ENCODE measurements around the gene BCL2L13.
"Not testable (repeated sequence)": the region's sequence is repeated elsewhere in the genome, so short reads cannot be mapped to it uniquely, and the experiment has no call there.

BCL2L13 gene

DNA sequence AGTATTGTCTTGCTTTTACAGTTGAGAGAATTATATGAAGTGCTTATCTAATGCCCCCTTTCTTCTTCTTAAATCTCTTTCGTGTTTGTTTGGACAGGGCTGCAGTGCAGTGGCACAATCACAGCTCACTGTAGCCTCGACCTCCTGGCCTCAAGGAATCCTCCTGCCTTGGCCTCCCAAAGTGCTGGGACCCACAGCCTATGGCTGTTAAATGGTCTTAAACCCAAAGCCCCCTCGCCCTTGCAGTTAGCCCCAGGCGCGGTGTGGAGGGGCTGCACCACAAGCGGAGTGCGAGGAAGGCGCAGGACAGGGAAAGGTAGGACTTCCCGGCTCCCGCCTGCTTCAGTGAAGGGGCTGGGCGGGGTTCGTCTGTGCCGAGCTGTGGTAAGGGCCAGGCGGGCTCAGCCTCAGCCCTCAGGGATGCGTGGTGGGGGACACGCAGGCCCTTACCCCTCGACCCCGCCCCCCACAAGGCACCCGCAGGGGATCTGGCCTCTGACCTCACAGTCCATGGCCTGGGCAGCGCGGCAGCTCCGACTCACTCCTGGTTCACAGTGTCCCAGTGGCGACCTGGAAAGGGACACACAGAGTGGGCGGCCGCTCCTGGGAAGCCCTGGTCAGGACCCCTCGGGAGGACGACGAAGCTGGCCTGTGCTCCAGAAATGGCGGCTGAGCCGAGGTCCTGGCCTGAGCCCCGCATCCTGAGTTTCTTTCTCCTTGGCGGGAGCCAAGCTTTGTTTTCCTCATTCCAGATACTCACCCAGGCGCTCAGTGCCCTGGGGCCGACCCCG, 111.2 kb downstream of the BCL2L13 start:
- TF ChIP-seq, protein P1, sequence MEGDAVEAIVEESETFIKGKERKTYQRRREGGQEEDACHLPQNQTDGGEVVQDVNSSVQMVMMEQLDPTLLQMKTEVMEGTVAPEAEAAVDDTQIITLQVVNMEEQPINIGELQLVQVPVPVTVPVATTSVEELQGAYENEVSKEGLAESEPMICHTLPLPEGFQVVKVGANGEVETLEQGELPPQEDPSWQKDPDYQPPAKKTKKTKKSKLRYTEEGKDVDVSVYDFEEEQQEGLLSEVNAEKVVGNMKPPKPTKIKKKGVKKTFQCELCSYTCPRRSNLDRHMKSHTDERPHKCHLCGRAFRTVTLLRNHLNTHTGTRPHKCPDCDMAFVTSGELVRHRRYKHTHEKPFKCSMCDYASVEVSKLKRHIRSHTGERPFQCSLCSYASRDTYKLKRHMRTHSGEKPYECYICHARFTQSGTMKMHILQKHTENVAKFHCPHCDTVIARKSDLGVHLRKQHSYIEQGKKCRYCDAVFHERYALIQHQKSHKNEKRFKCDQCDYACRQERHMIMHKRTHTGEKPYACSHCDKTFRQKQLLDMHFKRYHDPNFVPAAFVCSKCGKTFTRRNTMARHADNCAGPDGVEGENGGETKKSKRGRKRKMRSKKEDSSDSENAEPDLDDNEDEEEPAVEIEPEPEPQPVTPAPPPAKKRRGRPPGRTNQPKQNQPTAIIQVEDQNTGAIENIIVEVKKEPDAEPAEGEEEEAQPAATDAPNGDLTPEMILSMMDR (IDR thresholded peaks at IDR 0.05; ENCODE audit: extremely low read depth, insufficient read depth, missing control alignments) = no peak
- in situ Hi-C loops (cut with MboI; ENCODE audit: low pct_unique_long_range_greater_than_20kb, low sequenced_read_pairs, unreplicated experiment) = no loop called here

DNA sequence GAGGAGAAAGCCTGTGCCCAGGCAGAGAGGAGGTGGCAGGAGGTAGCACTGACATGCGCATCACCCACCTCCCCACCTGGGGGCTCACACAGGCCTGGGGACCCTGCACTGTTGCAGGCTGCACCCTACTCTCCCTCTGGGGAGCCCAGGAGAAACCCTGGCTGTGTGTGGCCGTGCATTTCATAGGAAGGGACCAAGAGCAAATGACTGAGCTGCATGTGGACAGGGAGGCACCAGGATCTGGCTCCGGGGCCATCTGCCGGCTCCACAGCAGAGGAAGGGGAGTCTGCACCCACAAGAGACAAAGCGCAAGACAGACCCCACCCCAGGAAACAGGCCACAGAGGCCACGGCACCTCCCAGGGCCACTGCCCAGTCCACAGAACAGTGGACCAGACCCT, 113.0 kb downstream of the BCL2L13 start:
- no peak for DNase-seq (ENCODE audit: low spot score)
- in situ Hi-C loops (cut with MboI; ENCODE audit: low pct_unique_long_range_greater_than_20kb, low sequenced_read_pairs, unreplicated experiment) = no loop called here
- TF ChIP-seq, protein P1 (IDR thresholded peaks at IDR 0.05; ENCODE audit: extremely low read depth, insufficient read depth, missing control alignments) = no peak

More for the DNA sequence above, 111.2 kb downstream of the BCL2L13 start:
- DNase-seq (ENCODE audit: low spot score) = no peak

DNA sequence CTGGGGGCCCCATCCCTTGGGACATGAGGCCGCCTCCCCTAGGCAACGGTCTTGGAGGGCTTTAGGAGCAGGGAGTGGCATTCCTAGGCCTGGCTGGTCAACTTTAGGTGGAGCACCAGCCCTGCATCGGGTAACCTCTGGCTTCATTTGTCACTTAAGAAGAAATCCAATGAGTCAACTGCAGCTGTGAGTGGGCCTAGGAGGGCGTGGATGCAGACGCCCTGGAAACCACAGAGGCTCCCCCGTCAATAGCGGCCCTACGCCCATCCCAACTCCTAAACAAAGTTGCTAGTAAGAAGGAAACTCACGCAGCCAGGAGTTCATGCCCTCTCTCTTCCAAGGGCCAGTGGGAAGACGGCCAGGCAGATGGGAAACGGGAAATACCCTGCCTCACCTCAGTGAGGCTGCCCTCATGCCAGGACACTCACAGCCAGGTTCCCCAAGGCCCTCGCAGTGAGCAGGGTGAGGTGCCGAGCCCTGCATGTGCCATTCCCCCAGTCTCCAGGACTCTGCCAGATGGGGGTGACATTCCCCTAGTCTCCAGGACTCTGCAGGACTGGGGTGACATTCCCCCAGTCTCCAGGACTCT, 114.9 kb downstream of the BCL2L13 start:
- DNase-seq (ENCODE audit: low spot score) = no peak
- TF ChIP-seq, protein P1 (IDR thresholded peaks at IDR 0.05; ENCODE audit: extremely low read depth, insufficient read depth, missing control alignments) = no peak
- in situ Hi-C loops (cut with MboI; ENCODE audit: low pct_unique_long_range_greater_than_20kb, low sequenced_read_pairs, unreplicated experiment) = no loop called here

DNA sequence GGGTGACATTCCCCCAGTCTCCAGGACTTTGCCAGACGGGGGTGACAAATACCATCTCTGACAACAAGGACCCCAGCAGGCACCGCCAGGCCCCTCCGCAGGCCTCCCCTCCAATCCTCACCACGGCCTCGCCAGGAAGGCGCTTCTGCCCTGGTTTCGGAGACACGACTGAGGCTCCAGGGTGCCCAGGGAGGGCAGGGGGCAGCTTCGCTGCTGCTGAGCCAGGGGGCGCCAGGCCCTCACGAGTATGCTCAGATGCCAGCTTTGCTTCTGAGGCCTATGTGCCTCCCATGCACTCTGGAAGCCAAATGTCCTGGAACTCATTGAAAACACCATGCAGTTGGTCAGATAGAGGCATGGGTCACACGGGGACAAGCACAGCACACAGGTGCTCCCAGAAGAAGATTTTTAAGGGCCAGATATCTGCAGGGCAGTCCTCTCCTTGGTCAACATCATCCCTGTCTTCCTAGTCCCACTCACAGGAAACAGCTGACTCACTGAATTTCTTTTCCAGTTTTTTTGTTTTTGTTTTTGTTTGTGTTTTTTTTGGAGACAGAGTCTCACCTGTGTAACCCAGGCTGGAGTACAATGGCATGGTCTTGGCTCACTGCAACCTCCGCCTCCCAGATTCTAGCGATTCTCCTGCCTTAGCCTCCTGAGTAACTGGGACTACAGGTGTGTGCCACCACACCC, 115.8 kb downstream of the BCL2L13 start:
- in situ Hi-C loops (cut with MboI; ENCODE audit: low pct_unique_long_range_greater_than_20kb, low sequenced_read_pairs, unreplicated experiment) = no loop called here

DNA sequence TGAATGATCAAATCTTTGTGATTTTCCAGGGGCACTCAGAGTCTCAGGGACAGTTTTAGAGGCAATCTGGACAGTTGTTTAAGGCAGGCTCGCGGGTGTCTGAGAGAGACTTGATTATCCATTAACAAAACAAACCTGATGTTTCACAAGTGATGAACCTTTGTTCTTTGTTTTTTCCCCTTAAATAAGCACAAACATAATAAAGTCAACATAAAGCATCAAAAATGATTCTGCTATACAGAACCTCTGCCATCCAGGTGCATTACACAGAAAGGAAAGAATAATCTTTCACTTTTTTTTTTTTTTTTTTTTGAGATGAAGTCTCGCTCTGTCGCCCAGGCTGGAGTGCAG, 122.6 kb downstream of the BCL2L13 start:
- TF ChIP-seq, protein P1 (IDR thresholded peaks at IDR 0.05; ENCODE audit: extremely low read depth, insufficient read depth, missing control alignments) = no peak
- in situ Hi-C loops (cut with MboI; ENCODE audit: low pct_unique_long_range_greater_than_20kb, low sequenced_read_pairs, unreplicated experiment) = no loop called here
- DNase-seq (ENCODE audit: low spot score) = no peak

More for the DNA sequence above, 115.8 kb downstream of the BCL2L13 start:
- TF ChIP-seq, protein P1 (IDR thresholded peaks at IDR 0.05; ENCODE audit: extremely low read depth, insufficient read depth, missing control alignments) = peak; percentile 48
- no peak for DNase-seq (ENCODE audit: low spot score)

DNA sequence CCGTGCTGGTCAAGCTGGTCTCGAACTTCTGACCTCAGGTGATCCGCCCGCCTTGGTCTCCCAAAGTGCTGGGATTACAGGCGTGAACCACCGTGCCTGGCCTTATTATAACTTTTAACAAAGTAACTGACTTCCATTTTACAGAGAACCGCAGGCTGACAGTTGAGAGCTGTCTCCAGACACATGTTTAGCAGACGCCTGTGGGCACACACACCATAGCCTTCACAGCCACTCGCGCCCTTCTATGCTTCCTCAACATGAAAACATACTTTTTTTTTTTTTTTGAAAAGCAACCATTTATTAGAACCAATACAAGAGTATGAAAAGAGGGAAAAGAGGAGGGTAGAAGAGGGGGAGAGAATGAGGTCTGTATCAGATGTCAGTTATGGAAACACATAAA, 124.9 kb downstream of the BCL2L13 start:
- in situ Hi-C loops (cut with MboI; ENCODE audit: low pct_unique_long_range_greater_than_20kb, low sequenced_read_pairs, unreplicated experiment); DNase-seq (ENCODE audit: low spot score): not testable (repeated sequence)

DNA sequence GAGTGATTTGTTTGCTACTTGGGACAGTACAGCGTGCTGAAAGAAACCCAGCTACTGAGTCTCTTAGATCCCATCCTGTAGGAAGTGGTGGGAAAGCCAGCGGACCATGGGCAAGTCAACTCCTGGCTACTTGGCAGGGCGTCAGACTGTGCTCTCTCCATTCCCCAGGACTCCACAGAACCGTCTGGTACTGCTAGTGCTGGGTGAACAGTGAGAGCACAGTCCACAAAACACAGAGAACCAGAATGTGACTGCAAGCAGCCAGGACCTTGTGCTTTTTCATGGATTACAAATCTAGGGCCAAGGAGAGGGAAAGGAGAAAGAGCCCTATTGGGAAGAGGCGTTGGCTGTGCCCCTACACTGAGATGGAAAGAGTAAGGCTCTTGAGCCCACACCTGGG, 125.5 kb downstream of the BCL2L13 start:
- TF ChIP-seq, protein P1 (IDR thresholded peaks at IDR 0.05; ENCODE audit: extremely low read depth, insufficient read depth, missing control alignments) = no peak
- in situ Hi-C loops (cut with MboI; ENCODE audit: low pct_unique_long_range_greater_than_20kb, low sequenced_read_pairs, unreplicated experiment) = no loop called here
- DNase-seq (ENCODE audit: low spot score) = no peak

DNA sequence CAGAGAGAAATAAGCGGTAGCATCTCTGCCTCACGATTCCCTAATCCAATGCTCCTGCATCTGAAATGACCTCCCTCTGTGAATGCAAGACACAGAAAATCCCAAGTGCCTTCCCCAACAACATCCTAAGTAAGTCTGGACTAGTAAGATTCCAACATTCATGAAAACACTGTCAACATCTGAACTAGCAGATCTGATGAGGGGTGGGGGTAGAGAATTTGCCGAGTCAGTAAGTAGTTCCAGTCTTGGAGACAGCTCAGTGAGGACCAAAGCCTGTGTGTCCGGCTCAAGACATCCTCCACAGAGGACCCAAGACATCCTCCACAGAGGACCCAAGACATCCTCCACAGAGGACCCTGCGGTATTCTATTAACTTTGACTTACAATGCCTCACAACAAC, 126.3 kb downstream of the BCL2L13 start:
- in situ Hi-C loops (cut with MboI; ENCODE audit: low pct_unique_long_range_greater_than_20kb, low sequenced_read_pairs, unreplicated experiment); DNase-seq (ENCODE audit: low spot score): not testable (repeated sequence)

Data from GM13977 (cell line).